Spleen (tissue), 11 donors: ENCODE measurements around the gene CHMP1B. TPM values are rescaled to one million over a fixed set of nuclear protein-coding genes. Genes with fewer than 3 reads are reported as not detected.
"Not testable (repeated sequence)": the region's sequence is repeated elsewhere in the genome, so short reads cannot be mapped to it uniquely, and the experiment has no call there.

Source experiments
- DNase-seq: peaks from one replicate; pipeline ENCODE4 v3.0.0-alpha.2; 2020
- H3K27ac ChIP-seq, 8 donors: fragments of 200-600 bp; sonication (generic) in 7 of 8; 1 replicate in 4 of 8; 2 replicates in 4 of 8; pipeline versions ENCODE4 v1.5.0 to v1.8.0; 2016 to 2021; ENCODE audit warnings: inconsistent platforms in 4 of 8, mild to moderate bottlenecking in 4 of 8, moderate library complexity in 1 of 8
- H3K27me3 ChIP-seq, 7 donors: fragments of 200-600 bp; sonication (generic) in 6 of 7; replicated peaks in 1 of 7; 1 replicate in 4 of 7; 2 replicates in 3 of 7; pipeline versions ENCODE4 v1.5.0 to v1.8.0; 2016 to 2021; ENCODE audit warnings: inconsistent platforms in 3 of 7, mild to moderate bottlenecking in 1 of 7
- H3K36me3 ChIP-seq, 6 donors: fragments of 200-600 bp; sonication (generic) in 5 of 6; 1 replicate in 4 of 6; 2 replicates in 2 of 6; pipeline versions ENCODE4 v1.5.0 to v1.8.0; 2016 to 2021; ENCODE audit warnings: inconsistent platforms in 2 of 6
- H3K4me1 ChIP-seq, 6 donors: fragments of 200-600 bp; sonication (generic) in 5 of 6; 1 replicate in 3 of 6; 2 replicates in 3 of 6; pipeline versions ENCODE4 v1.5.0 to v1.8.0; 2016 to 2021; ENCODE audit warnings: inconsistent platforms in 3 of 6
- H3K4me3 ChIP-seq, 8 donors: fragments of 200-600 bp; sonication (generic) in 7 of 8; 1 replicate in 4 of 8; 2 replicates in 4 of 8; pipeline versions ENCODE4 v1.5.0 to v1.8.0; 2016 to 2021; ENCODE audit warnings: inconsistent platforms in 4 of 8, mild to moderate bottlenecking in 4 of 8, moderate library complexity in 2 of 8
- H3K9me3 ChIP-seq, 8 donors: fragments of 200-600 bp; sonication (generic) in 7 of 8; 1 replicate in 4 of 8; 2 replicates in 4 of 8; pipeline versions ENCODE4 v1.5.0 to v1.8.0; 2016 to 2021; ENCODE audit warnings: inconsistent platforms in 4 of 8
- CTCF ChIP-seq, 11 experiments: fragments of 200-600 bp in 7 of 11; fragments of 450-650 bp in 4 of 11; sonication (generic) in 4 of 11; IDR thresholded peaks in 8 of 11; conservative IDR thresholded peaks in 3 of 11; 1 replicate in 7 of 11; 2 replicates in 4 of 11; pipeline versions ENCODE4 v1.4.0 to v1.8.0; 2016 to 2021; ENCODE audit warnings: antibody characterized with exemption in 11 of 11, inconsistent platforms in 4 of 11, mild to moderate bottlenecking in 1 of 11
- POLR2A ChIP-seq, 3 donors: fragments of 450-650 bp; IDR thresholded peaks; one replicate each; pipeline ENCODE4 v1.5.1; 2017; ENCODE audit warnings: antibody characterized with exemption in 3 of 3, mild to moderate bottlenecking in 1 of 3
- POLR2AphosphoS5 ChIP-seq, 3 donors: sonication (generic); formaldehyde crosslinking; IDR thresholded peaks; one replicate each; pipeline ENCODE4 v1.5.1; 2017; ENCODE audit warnings: antibody characterized with exemption in 3 of 3
- WGBS, 5 donors: extraction: QIAGEN DNeasy Blood & Tissue Kit in 3 of 5; methylation state at CpG; one replicate each; pipeline versions ENCODE4 v1.1.5 to v1.1.7; 2013 to 2018; 5-methylcytosine and 5-hydroxymethylcytosine counted together
- intact Hi-C: fragments of 100-400 bp; cut with DNase I; formaldehyde crosslinking; loops from one replicate; pipeline ENCODE4 v1.15.0; 2023; ENCODE audit warnings: low total_unique reads
- polyA plus RNA-seq, 3 donors: library from polyadenylated mRNA; stranded (reverse); fragments of 200-250 nt; gene quantifications; one replicate each; pipeline ENCODE4 v1.2.1, GENCODE V29; 2013
- total RNA-seq, 7 donors: library from RNA; depleted of rRNA in 3 of 7; stranded (reverse); fragments of >200 nt in 3 of 7; fragmentation: NEBNext Ultra II Directional in 4 of 7; extraction: Animal tissue kit (Norgen Biotek cat#: 25700) in 4 of 7; gene quantifications; one replicate each; pipeline versions ENCODE4 v1.1.0 to v1.2.1, GENCODE V29; 2016 to 2021
- donor health status: healthy with polysubstance abuse.
- donor health status: DM: no; HTN: no; CAD: no; lungs with moderate emphysema.
- donor health status: DM: no; HTN: no; CAD: no.
- donor health status: Bipolar disorder and iron deficiency.
- donor health status: healthy.
- donor health status: DM: no; HTN: no; CAD: no.
- donor health status: DM: yes; HTN: yes; CAD: no.

CHMP1B gene
- total and polyA plus RNA-seq, 10 donors, result 33.1 to 58.0 (median 38.7) TPM

GRCh38 chr18:11849841-11850634 is 1.2 kb upstream of the CHMP1B start:
- TF ChIP-seq POLR2A (IDR thresholded peaks at IDR 0.05), result no peak
- peak in 2 of 3 donors; percentile 51 to 72 for TF ChIP-seq POLR2AphosphoS5 (IDR thresholded peaks at IDR 0.05)
- TF ChIP-seq CTCF (IDR thresholded peaks at IDR 0.05 in 8 of 11, conservative IDR thresholded peaks at IDR 0.05 in 3 of 11), result peak in 1 of 11 experiments; percentile 3
- Histone ChIP-seq H3K36me3 (peaks cover 0 to 16% (median 3%) of the 10 kb centered on the region in 6 donors), H3K4me3 (peak overlapping the region; percentile 81 to 97 (median 91)), H3K9me3 (no peaks in the 10 kb centered on the region), H3K27me3 (no peaks in the 10 kb centered on the region), H3K27ac (peak overlapping the region; percentile 87 to 98 (median 94)), H3K4me1 (peaks cover 21 to 48% (median 37%) of the 10 kb centered on the region in 6 donors)
- 12 to 23% (median 20%) methylated on average over 10 to 17 of the region's 17 CpGs for whole genome bisulfite sequencing, 5 donors
- DNase-seq, result peak; percentile 82
- intact Hi-C loops, result no loop called here

- WGBS, 5 donors, result 0 to 1% (median 1%) methylated on average over 10 of the region's 10 CpGs
- Histone ChIP-seq H3K4me1 (peaks cover 21 to 54% (median 37%) of the 10 kb centered on the region in 6 donors), H3K36me3 (peaks cover 0 to 24% (median 3%) of the 10 kb centered on the region in 6 donors), H3K27ac (peak overlapping the region; percentile 87 to 98 (median 94)), H3K27me3 (no peaks in the 10 kb centered on the region), H3K9me3 (no peaks in the 10 kb centered on the region), H3K4me3 (peak overlapping the region; percentile 81 to 97 (median 91))
- intact Hi-C loops, result no loop called here
- TF ChIP-seq POLR2AphosphoS5 (IDR thresholded peaks at IDR 0.05) (no peak), POLR2A (IDR thresholded peaks at IDR 0.05) (no peak), CTCF (IDR thresholded peaks at IDR 0.05 in 8 of 11, conservative IDR thresholded peaks at IDR 0.05 in 3 of 11) (no peak)
- DNase-seq, result no peak
Measured at GRCh38 chr18:11850821-11851145, 430 bp upstream of the CHMP1B start.

GRCh38 chr18:11851806-11852337 is 659 bp downstream of the CHMP1B start:
- DNase-seq, result peak; percentile 90
- no peaks in the 10 kb centered on the region for H3K9me3 ChIP-seq
- H3K27me3 ChIP-seq, result no peaks in the 10 kb centered on the region
- intact Hi-C loops, result no loop called here
- H3K36me3 ChIP-seq, result peaks cover 0 to 32% (median 3%) of the 10 kb centered on the region in 6 donors
- 1 to 2% (median 1%) methylated on average over 10 to 23 of the region's 23 CpGs for WGBS, 5 donors
- TF ChIP-seq POLR2AphosphoS5 (IDR thresholded peaks at IDR 0.05), result no peak
- TF ChIP-seq POLR2A (IDR thresholded peaks at IDR 0.05), result no peak
- TF ChIP-seq CTCF (IDR thresholded peaks at IDR 0.05 in 8 of 11, conservative IDR thresholded peaks at IDR 0.05 in 3 of 11), result no peak
- H3K4me3 ChIP-seq, result peak overlapping the region; percentile 81 to 97 (median 91)
- peak overlapping the region; percentile 87 to 98 (median 94) for H3K27ac ChIP-seq
- peaks cover 21 to 65% (median 39%) of the 10 kb centered on the region in 6 donors for H3K4me1 ChIP-seq

GRCh38 chr18:11854554-11854953 is 3.3 kb downstream of the CHMP1B start:
- intact Hi-C loops, H3K27me3 ChIP-seq, H3K4me3 ChIP-seq, H3K9me3 ChIP-seq, DNase-seq, H3K27ac ChIP-seq: not testable (repeated sequence)
- Histone ChIP-seq H3K4me1 (peaks cover 21 to 80% (median 44%) of the 10 kb centered on the region in 6 donors), H3K36me3 (peaks cover 0 to 32% (median 3%) of the 10 kb centered on the region in 6 donors)
- WGBS, 5 donors, result 83 to 95% (median 92%) methylated on average over 6 of the region's 6 CpGs
